Measurements from ENCODE around the gene NBEA.

Gene NBEA

GRCh38 chr13:35690581-35691207, 748.6 kb downstream of the NBEA start:
- no peak for DNase-seq

- DNase-seq: no peak
Observed at GRCh38 chr13:35693134-35693784, 751.2 kb downstream of the NBEA start.

GRCh38 chr13:35694031-35694430, 752.0 kb downstream of the NBEA start:
- DNase-seq: no peak

GRCh38 chr13:35694549-35695447, 752.7 kb downstream of the NBEA start:
- DNase-seq: no peak

- DNase-seq: no peak
Observed at GRCh38 chr13:35695448-35695770, 753.3 kb downstream of the NBEA start.

DNA sequence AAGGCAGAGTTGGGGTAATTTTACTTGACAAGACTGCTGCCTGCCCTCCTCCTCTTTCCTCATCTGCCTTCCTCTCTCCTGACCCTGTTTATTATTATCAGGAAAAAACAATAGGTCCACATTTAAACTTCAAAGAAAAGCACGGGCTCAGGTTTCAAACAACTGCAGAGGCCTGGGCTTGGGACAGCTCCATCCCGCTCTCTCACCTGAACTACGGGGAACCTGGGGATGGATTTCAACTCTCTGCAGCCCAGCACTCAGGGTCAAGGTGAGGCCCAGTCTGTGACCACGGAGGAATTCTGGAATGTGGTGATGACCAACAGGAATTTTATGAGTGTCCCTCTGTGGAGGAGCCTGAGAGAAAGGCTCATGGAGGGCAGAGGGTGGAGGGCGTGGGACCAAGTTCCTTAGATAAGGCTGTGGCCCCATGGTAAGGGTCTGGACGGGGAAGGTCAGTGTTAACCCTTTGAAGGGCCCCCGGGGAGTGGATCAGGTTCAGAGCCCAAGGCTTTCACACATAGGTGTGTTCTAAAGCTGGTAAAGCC, 755.2 kb downstream of the NBEA start:
- no peak for DNase-seq

- no peak for DNase-seq
Observed at GRCh38 chr13:35698911-35699576, 757.0 kb downstream of the NBEA start.

- no peak for DNase-seq
Observed at GRCh38 chr13:35699825-35700510, 757.9 kb downstream of the NBEA start.

GRCh38 chr13:35700671-35701070, 758.6 kb downstream of the NBEA start:
- no peak for DNase-seq

- no peak for DNase-seq
Observed at GRCh38 chr13:35702316-35702715, 760.2 kb downstream of the NBEA start.

DNA sequence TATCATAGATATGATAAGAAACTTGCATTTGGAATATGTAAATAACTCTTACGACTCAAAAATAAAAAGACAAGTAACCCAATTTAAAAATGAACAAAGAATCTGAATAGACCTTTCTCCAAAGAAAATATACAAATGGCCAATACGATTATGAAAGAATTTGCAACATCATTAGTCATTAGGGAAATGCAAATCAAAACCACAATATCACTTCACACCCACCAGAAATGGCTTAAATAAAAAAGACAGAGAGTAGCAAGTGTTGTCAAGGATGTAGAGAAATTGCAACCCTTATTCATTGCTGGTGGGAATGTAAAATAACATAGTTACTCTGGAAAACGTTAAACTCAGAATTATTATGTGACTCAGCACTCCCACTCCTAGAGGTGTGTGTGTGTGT, 761.0 kb downstream of the NBEA start:
- DNase-seq: no peak

DNA sequence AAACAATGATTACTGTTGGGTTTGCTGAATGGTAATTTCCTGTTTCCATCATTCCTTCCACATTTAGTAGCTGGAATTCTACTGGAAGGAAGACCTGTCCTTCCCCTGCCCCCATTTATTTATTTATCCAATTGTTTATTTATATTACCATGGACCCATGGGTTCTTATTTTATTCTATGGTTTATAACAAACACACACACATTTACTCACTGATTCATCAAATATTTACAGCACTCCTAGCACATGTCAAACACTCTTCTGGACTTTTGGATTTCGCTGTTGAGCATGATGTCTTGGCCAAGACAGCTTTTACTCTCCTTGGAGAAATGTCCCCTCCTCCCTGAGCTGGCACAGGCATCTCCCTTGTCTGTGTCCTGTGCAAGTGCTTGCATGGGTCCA, 762.3 kb downstream of the NBEA start:
- DNase-seq: no peak

DNA sequence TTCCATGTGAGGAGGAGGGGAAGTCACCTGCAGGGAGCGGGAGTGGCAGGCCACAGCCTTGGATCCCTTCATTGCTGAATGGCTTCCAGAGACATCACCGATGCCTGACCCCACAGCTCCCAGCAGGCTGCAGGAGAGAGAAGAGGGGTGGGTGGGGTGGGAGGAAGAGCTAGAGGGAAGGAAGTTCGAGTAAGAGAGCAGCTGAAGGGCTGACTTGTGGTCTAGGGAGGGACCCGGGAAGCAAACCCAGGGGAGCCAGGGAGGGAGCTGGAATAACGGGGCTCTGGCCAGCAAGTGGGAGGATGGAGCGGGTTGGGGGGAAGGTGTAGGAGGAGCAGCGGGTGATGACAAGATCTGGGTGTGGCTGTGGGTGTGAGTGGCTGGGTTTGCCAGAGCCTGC, 764.2 kb downstream of the NBEA start:
- DNase-seq: no peak

DNA sequence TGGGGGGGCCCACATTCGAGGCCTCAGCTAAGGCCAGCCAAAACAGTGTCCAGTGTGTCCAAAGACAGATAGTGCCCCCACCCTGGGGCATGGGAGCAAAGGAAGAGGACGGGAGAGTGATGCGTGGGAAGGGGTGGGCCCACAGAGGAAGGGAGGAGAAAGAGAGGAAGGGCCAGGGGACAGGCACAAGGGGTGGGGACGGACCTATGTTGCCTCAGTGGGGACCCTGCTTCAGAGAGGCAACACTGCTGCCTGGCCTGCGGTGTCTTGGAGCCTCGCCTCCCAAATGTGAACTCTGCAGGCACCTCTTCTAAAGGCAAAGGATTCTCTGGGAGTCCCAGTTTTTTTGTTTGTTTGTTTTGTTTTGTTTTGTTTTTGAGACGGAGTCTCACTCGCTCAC, 764.7 kb downstream of the NBEA start:
- no peak for DNase-seq

DNA sequence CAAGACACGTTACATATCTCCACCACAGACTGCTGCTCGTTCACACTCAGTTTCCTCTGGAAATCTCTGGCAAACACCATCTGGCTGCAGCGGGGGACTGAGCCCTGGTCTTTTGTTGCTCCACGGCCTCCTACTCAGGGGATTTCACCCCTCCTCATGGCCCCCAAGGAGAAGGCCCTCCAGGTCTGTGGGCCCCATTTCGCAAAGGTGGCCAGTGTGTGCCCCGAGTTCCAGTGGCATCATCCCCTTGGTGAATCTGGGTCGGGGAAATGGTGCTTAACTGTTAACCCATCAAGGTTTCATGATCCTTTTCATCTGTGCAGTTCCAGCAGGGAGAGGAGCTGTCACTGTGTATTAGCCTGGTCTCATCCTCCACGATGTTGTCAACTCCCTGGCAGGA, 769.8 kb downstream of the NBEA start:
- no peak for DNase-seq

- no peak for DNase-seq
Observed at GRCh38 chr13:35712907-35713761, 771.1 kb downstream of the NBEA start.

GRCh38 chr13:35714121-35714520, 772.1 kb downstream of the NBEA start:
- no peak for DNase-seq

- DNase-seq: no peak
Observed at GRCh38 chr13:35714588-35715377, 772.7 kb downstream of the NBEA start.

DNA sequence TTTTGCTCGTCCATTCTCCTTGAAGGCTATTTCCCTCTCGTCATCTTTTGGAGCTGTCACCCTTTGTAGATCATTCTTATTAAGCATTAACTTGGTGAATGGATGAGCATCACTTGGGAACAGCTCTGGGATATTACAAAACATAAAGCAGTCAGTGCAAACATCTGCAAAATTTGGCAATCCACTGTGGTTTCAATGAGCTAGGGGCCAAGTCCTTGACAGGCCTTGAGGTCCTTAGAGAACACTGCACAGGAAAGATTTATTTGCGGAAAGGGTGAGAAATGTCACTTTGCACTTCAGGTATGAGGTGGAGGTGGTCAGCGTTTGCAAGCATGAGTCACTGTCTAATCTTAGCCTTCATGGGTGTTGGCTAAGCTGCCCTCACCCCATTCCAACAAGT, 774.1 kb downstream of the NBEA start:
- no peak for DNase-seq

GRCh38 chr13:35716729-35717128, 774.7 kb downstream of the NBEA start:
- no peak for DNase-seq

DNA sequence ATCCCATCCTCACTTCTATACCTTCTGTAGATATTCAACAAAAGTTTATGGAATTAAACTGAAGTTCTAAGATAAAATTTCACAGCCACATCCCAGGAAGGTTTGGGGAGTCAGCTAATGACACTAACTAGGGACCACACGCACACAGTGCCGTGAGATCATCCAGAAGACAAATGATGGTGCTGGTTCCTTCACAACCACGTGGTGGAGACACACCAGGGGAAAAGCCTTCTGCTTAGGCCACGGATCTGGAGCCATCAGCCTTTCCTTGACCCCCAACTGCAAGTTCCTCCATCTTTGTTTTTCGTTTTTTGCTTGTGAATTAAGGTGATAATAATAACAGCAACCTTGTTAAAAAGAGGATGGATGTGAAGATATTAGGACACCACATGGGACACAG, 776.0 kb downstream of the NBEA start:
- no peak for DNase-seq
